Neural crest cell (in vitro differentiated cells): ENCODE results near the gene PPP4R4. TPM values are rescaled to one million over a fixed set of nuclear protein-coding genes. Genes with fewer than 3 reads are reported as not detected.

Experiments
- DNase-seq: peaks from one replicate; pipeline ENCODE4 v3.0.0; 2021; ENCODE audit warnings: low read depth, mixed read lengths, low spot score
- H3K27ac Mint-ChIP-seq: one replicate; pipeline ENCODE4 v1.8.0; 2021; ENCODE audit warnings: mild to moderate bottlenecking, mixed read lengths; ENCODE audit not compliant: unreplicated experiment
- H3K27me3 Mint-ChIP-seq: 2 replicates; pipeline ENCODE4 v1.8.0; 2021; ENCODE audit warnings: low read depth, mild to moderate bottlenecking, mixed read lengths
- H3K36me3 Mint-ChIP-seq: 2 replicates; pipeline ENCODE4 v1.8.0; 2021; ENCODE audit warnings: low read depth, mild to moderate bottlenecking, mixed read lengths
- H3K4me1 Mint-ChIP-seq: 2 replicates; pipeline ENCODE4 v1.8.0; 2021; ENCODE audit warnings: mixed read lengths
- H3K4me3 Mint-ChIP-seq: one replicate; pipeline ENCODE4 v1.8.0; 2021; ENCODE audit warnings: mild to moderate bottlenecking, mixed read lengths
- H3K9me3 Mint-ChIP-seq: 2 replicates; pipeline ENCODE4 v1.8.0; 2021; ENCODE audit warnings: mixed read lengths
- total RNA-seq: library from RNA; stranded (reverse); gene quantifications from 2 replicates; pipeline ENCODE4 v1.2.1, GENCODE V29; 2021
- TF ChIP-seq, protein P1 (sequence below): fragments of 200-600 bp; sonication (generic); conservative IDR thresholded peaks from 2 replicates; pipeline ENCODE4 v1.5.0; 2021; ENCODE audit warnings: antibody characterized with exemption, mild to moderate bottlenecking

The PPP4R4 gene
- total RNA-seq, 1 donor from 2014 or later, result 1.6 TPM

DNA sequence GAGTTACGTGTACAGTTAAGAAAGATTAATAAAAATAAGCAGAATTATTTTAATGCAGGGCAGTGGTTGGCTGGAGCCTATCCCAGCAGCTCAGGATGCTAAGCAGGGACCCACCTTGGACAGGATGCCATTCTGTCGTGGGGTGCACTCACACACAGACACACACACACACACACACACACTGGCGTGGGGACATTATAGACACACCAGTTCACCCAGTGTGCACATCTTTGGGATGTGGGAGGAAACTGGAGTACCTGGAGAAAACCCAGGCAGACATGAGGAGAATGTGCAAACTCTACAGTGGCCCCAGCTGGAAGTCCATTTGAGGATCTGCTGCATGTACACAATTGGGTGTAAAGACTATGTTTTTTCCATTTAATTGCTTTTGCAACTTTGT is 31.9 kb upstream of the PPP4R4 start:
- Mint-ChIP-seq H3K27ac (no peak overlapping the region), H3K4me1 (peaks cover 17% of the 10 kb centered on the region), H3K27me3 (no peaks in the 10 kb centered on the region), H3K9me3 (no peaks in the 10 kb centered on the region), H3K4me3 (no peak overlapping the region), H3K36me3 (no peaks in the 10 kb centered on the region)
- DNase-seq, result no peak
- TF ChIP-seq, protein P1, sequence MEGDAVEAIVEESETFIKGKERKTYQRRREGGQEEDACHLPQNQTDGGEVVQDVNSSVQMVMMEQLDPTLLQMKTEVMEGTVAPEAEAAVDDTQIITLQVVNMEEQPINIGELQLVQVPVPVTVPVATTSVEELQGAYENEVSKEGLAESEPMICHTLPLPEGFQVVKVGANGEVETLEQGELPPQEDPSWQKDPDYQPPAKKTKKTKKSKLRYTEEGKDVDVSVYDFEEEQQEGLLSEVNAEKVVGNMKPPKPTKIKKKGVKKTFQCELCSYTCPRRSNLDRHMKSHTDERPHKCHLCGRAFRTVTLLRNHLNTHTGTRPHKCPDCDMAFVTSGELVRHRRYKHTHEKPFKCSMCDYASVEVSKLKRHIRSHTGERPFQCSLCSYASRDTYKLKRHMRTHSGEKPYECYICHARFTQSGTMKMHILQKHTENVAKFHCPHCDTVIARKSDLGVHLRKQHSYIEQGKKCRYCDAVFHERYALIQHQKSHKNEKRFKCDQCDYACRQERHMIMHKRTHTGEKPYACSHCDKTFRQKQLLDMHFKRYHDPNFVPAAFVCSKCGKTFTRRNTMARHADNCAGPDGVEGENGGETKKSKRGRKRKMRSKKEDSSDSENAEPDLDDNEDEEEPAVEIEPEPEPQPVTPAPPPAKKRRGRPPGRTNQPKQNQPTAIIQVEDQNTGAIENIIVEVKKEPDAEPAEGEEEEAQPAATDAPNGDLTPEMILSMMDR, result no peak

DNA sequence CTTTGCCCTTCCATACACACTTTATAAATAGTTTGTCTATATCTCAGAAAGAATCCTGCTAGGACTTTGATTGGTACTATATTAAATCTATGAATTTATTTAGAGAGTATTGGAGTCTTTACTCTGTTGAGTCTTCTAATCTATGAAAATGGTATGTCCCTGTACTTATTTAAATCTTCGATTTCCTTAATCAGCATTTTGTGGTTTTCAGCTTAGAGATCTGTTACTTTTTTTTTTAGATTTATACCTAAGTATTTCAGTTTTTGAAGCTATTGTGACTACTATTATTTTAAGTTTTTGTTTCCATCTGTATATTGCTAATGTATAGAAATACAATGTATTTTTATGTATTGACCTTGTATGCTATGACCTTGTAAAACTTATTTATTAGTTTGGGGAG is 31.3 kb upstream of the PPP4R4 start:
- H3K4me1 Mint-ChIP-seq, result peaks cover 17% of the 10 kb centered on the region
- no peak overlapping the region for H3K4me3 Mint-ChIP-seq
- H3K36me3 Mint-ChIP-seq, result no peaks in the 10 kb centered on the region
- no peaks in the 10 kb centered on the region for H3K9me3 Mint-ChIP-seq
- no peak for DNase-seq
- peaks cover 3% of the 10 kb centered on the region for H3K27me3 Mint-ChIP-seq
- TF ChIP-seq, protein P1, result no peak
- no peak overlapping the region for H3K27ac Mint-ChIP-seq

DNA sequence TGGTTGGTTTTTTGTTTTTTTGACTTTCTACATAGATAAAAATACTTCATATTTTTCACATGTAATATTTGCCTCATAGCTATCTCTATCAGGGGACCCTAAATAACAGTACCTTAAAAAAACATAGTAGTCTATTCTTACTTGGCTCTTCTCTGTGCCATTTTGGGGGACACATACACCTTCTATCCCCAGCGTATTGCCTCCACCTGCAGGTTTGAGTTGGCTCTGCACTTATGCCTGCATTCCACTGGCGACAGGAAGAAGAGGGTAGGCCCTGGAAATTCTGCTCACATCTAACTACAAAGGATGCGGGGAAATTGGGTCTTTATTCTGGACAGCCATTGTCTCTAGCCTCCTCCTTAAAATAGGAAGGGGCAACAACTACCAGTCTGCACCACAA is 30.9 kb upstream of the PPP4R4 start:
- TF ChIP-seq, protein P1, result peak; percentile 46
- Mint-ChIP-seq H3K27me3 (peaks cover 6% of the 10 kb centered on the region), H3K4me3 (no peak overlapping the region), H3K36me3 (no peaks in the 10 kb centered on the region), H3K9me3 (no peaks in the 10 kb centered on the region), H3K27ac (no peak overlapping the region), H3K4me1 (peaks cover 17% of the 10 kb centered on the region)
- no peak for DNase-seq

DNA sequence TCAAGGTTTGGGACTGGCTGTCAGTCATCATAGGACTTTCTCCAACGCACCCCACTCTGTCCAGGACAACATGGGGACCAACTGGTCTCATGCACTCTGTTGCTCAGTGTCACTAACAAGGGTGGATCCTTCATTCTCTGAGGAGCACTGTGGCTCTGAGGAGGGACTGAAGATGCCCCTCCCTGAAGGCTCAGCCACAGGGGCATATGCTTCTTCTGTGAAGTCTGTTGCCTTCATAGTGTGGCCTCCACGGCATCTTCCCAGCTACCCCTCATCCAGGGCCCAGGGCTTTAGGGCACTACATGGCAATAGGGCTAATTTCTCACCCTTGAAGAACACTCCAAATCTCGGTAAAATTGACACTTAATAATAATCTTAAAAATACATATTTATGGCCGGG is 30.4 kb upstream of the PPP4R4 start:
- Mint-ChIP-seq H3K27ac (no peak overlapping the region), H3K9me3 (no peaks in the 10 kb centered on the region), H3K4me1 (peaks cover 16% of the 10 kb centered on the region), H3K36me3 (no peaks in the 10 kb centered on the region), H3K4me3 (no peak overlapping the region), H3K27me3 (peaks cover 10% of the 10 kb centered on the region)
- TF ChIP-seq, protein P1, result no peak
- DNase-seq, result no peak

DNA sequence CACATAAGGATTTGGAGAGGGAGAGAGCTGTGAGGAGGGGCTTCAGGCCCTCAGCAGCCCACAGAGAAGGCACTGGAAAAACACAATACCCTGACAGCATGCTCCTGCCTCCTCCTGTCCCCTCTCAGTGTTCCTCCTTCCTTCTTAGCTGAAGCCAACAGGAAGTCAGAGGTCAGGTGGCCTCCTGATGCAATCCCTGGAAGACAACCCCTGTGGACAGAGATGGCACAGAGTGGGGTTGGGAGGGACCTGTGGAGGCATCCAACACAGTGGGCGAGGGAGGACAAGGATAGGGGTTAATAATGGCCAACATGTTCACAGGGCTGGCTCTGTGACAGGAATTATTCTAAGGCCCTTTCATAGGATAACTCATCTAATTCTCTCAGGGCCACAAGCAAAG is 29.4 kb upstream of the PPP4R4 start:
- H3K9me3 Mint-ChIP-seq, result no peaks in the 10 kb centered on the region
- TF ChIP-seq, protein P1, result no peak
- H3K36me3 Mint-ChIP-seq, result no peaks in the 10 kb centered on the region
- peak overlapping the region; percentile 58 for H3K27ac Mint-ChIP-seq
- H3K4me1 Mint-ChIP-seq, result peaks cover 12% of the 10 kb centered on the region
- H3K27me3 Mint-ChIP-seq, result peaks cover 18% of the 10 kb centered on the region
- DNase-seq, result no peak
- H3K4me3 Mint-ChIP-seq, result no peak overlapping the region
